ENCODE data around the gene DGKK. TPM values are rescaled to one million over a fixed set of nuclear protein-coding genes. Genes with fewer than 3 reads are reported as not detected.

DGKK gene
- total RNA-seq, 2 donors from 2014 or later, result not detected

DNA sequence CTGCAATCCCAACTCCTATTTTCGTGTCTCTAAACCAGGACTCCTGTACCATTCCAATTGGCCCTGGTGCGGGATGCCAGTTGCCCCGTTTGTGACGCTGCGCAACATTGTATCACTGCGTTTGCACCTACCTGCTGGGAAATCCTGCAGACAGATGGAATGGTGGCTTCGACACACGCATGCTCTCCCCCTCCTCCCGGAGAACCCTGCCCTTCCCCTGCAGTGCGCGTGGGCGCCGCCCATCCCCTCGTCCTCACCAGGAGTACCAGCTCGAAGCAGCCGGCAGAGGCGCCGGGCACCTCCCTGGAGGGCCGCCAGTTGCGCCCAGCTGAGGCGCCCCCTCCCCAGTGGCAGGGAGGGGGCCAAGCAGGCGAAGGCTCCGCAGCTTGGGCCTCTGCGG is 1.4 kb downstream of the DGKK start:
- DNase-seq, result no peak

GRCh38 chrX:50459615-50460014 is 11.0 kb downstream of the DGKK start:
- Histone ChIP-seq H3K4me1 (no peaks in the 10 kb centered on the region), H3K9me3 (no peaks in the 10 kb centered on the region), H3K27ac (no peak overlapping the region), H3K27me3 (no peaks in the 10 kb centered on the region), H3K36me3 (replicated peaks in 1 of 2; ENCODE audit: insufficient read depth in 1 of 2, low read depth in 2 of 2) (no peaks in the 10 kb centered on the region), H3K4me3 (no peak overlapping the region)
- no peak for TF ChIP-seq POLR2A (IDR thresholded peaks at IDR 0.05)
- TF ChIP-seq, protein P1, sequence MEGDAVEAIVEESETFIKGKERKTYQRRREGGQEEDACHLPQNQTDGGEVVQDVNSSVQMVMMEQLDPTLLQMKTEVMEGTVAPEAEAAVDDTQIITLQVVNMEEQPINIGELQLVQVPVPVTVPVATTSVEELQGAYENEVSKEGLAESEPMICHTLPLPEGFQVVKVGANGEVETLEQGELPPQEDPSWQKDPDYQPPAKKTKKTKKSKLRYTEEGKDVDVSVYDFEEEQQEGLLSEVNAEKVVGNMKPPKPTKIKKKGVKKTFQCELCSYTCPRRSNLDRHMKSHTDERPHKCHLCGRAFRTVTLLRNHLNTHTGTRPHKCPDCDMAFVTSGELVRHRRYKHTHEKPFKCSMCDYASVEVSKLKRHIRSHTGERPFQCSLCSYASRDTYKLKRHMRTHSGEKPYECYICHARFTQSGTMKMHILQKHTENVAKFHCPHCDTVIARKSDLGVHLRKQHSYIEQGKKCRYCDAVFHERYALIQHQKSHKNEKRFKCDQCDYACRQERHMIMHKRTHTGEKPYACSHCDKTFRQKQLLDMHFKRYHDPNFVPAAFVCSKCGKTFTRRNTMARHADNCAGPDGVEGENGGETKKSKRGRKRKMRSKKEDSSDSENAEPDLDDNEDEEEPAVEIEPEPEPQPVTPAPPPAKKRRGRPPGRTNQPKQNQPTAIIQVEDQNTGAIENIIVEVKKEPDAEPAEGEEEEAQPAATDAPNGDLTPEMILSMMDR (IDR thresholded peaks at IDR 0.05), result no peak
- 20 to 26% methylated on average over 1 of the region's 1 CpG for WGBS, 2 donors
- no peak for DNase-seq
- intact Hi-C loops (cut with DNase I), result no loop called here
- ATAC-seq, result no peak

More for the DNA sequence above, 1.4 kb downstream of the DGKK start:
- H3K27me3 ChIP-seq, result no peaks in the 10 kb centered on the region
- TF ChIP-seq POLR2A (IDR thresholded peaks at IDR 0.05), result no peak
- TF ChIP-seq, protein P1 (IDR thresholded peaks at IDR 0.05), result no peak
- no peak overlapping the region for H3K27ac ChIP-seq
- H3K4me1 ChIP-seq, result peaks cover 5% of the 10 kb centered on the region
- ATAC-seq, result no peak
- intact Hi-C loops (cut with DNase I), result no loop called here
- WGBS, 2 donors, result 2% methylated on average over 6 of the region's 24 CpGs
- H3K4me3 ChIP-seq, result no peak overlapping the region
- no peaks in the 10 kb centered on the region for H3K36me3 ChIP-seq (replicated peaks in 1 of 2; ENCODE audit: insufficient read depth in 1 of 2, low read depth in 2 of 2)
- no peaks in the 10 kb centered on the region for H3K9me3 ChIP-seq

DNA sequence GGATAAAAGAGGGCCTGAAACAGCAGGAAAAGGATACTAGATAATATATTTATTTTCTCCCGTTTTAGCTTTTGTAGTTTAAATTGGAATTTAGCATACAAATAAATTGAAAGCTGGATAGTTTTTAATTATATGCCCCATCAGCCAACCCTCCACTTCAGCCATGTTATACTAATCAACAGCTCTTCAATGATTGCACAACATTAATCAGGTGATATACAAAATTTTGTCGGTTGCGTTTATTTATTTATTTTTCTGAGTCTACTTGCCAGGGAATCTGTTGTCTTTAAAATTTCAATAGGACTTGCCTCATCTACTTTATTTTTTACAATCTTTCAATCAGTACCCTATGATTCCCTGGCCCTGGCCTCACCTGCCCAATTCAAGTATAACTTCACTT is 12.1 kb downstream of the DGKK start:
- Histone ChIP-seq H3K9me3 (no peaks in the 10 kb centered on the region), H3K4me1 (no peaks in the 10 kb centered on the region), H3K27me3 (no peaks in the 10 kb centered on the region), H3K36me3 (replicated peaks in 1 of 2; ENCODE audit: insufficient read depth in 1 of 2, low read depth in 2 of 2) (no peaks in the 10 kb centered on the region), H3K27ac (no peak overlapping the region), H3K4me3 (no peak overlapping the region)
- DNase-seq (no peak), ATAC-seq (no peak)
- no peak for TF ChIP-seq POLR2A (IDR thresholded peaks at IDR 0.05)
- TF ChIP-seq, protein P1 (IDR thresholded peaks at IDR 0.05), result no peak
- WGBS, 2 donors, result 60 to 66% methylated on average over 3 of the region's 3 CpGs
- intact Hi-C loops (cut with DNase I), result no loop called here

DNA sequence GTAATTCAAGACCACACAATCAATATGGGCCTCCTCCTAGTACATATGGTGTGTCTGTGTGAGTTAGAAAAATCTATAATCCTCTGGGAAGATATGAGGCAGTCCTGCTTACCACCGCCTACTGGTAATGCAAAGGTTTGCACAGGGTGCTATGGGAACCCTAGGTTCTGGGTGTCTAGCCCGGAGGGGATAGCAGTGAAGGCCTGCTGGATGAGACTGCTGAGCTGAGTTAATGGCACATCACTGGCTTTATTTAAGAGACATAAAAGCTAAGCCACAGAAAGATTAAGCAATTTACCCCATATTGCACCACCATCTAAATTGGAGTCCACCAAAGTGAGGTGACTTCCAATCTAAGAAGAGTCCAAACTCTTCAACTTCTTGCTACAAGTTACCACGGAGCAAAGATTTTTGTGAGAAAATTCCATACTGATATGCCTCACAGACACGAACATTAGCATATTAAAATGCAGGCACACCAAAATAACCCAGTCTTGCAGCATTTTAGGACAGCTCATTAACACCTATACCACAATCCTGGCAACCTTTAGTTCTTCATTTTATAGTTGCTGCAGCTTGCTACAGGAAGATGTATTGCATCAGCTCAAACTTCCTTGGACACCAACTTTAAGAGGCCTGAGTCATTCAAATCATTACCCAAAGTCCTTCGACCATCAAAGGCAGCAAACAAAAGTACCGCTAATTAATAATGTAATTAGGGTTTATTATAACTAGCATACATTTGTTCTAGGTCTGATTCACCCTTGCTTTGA is 13.7 kb downstream of the DGKK start:
- H3K9me3 ChIP-seq, result no peaks in the 10 kb centered on the region
- H3K27me3 ChIP-seq, result no peaks in the 10 kb centered on the region
- TF ChIP-seq, protein P1 (IDR thresholded peaks at IDR 0.05), result no peak
- no peak for TF ChIP-seq POLR2A (IDR thresholded peaks at IDR 0.05)
- H3K4me3 ChIP-seq, result no peak overlapping the region
- no peaks in the 10 kb centered on the region for H3K4me1 ChIP-seq
- H3K27ac ChIP-seq, result no peak overlapping the region
- ATAC-seq (no peak), DNase-seq (no peak)
- intact Hi-C loops (cut with DNase I), result no loop called here
- no peaks in the 10 kb centered on the region for H3K36me3 ChIP-seq (replicated peaks in 1 of 2; ENCODE audit: insufficient read depth in 1 of 2, low read depth in 2 of 2)
- 69 to 85% methylated on average over 4 to 6 of the region's 6 CpGs for WGBS, 2 donors

- Histone ChIP-seq H3K4me3 (no peak overlapping the region), H3K36me3 (replicated peaks in 1 of 2; ENCODE audit: insufficient read depth in 1 of 2, low read depth in 2 of 2) (no peaks in the 10 kb centered on the region), H3K27me3 (no peaks in the 10 kb centered on the region), H3K9me3 (no peaks in the 10 kb centered on the region), H3K4me1 (no peaks in the 10 kb centered on the region), H3K27ac (no peak overlapping the region)
- no peak for TF ChIP-seq POLR2A (IDR thresholded peaks at IDR 0.05)
- TF ChIP-seq, protein P1 (IDR thresholded peaks at IDR 0.05), result no peak
- intact Hi-C loops (cut with DNase I), result no loop called here
- DNase-seq (no peak), ATAC-seq (no peak)
These were observed 17.8 kb downstream of the DGKK start for GRCh38 chrX:50452782-50453181.
